ENCODE data around the gene TARP.

TARP gene

GRCh38 chr7:38273286-38273995 is at the start of gene TARP:
TSS of gene TARP (minus strand) at chr7:38273636.
- DNase-seq, result no peak

- DNase-seq, result no peak
Observed at GRCh38 chr7:38323156-38323555, 49.7 kb upstream of the TARP start.

GRCh38 chr7:38322461-38322860 is 49.0 kb upstream of the TARP start:
- DNase-seq, result no peak

- DNase-seq, result no peak
Observed at GRCh38 chr7:38321967-38322366, 48.5 kb upstream of the TARP start.

GRCh38 chr7:38321515-38321944 is 48.1 kb upstream of the TARP start:
- no peak for DNase-seq

- DNase-seq, result no peak
Observed at GRCh38 chr7:38321050-38321449, 47.6 kb upstream of the TARP start.

GRCh38 chr7:38319873-38320272 is 46.4 kb upstream of the TARP start:
- DNase-seq, result no peak

GRCh38 chr7:38318803-38319416 is 45.5 kb upstream of the TARP start:
- DNase-seq, result peak; percentile 38 to 56

- DNase-seq, result no peak
Observed at GRCh38 chr7:38318241-38318640, 44.8 kb upstream of the TARP start.

- peak; percentile 59 to 64 for DNase-seq
Observed at GRCh38 chr7:38317515-38317914, 44.1 kb upstream of the TARP start.

GRCh38 chr7:38316733-38317360 is 43.4 kb upstream of the TARP start:
- no peak for DNase-seq

GRCh38 chr7:38315410-38315809 is 42.0 kb upstream of the TARP start:
- no peak for DNase-seq

- no peak for DNase-seq
Observed at GRCh38 chr7:38312821-38313220, 39.4 kb upstream of the TARP start.

- DNase-seq, result no peak
Observed at GRCh38 chr7:38311329-38311937, 38.0 kb upstream of the TARP start.

GRCh38 chr7:38310591-38311101 is 37.2 kb upstream of the TARP start:
- DNase-seq, result no peak

GRCh38 chr7:38309555-38309954 is 36.1 kb upstream of the TARP start:
- peak in 1 of 2 donors; percentile 47 for DNase-seq

GRCh38 chr7:38308140-38308539 is 34.7 kb upstream of the TARP start:
- no peak for DNase-seq

GRCh38 chr7:38307640-38308039 is 34.2 kb upstream of the TARP start:
- DNase-seq, result no peak

GRCh38 chr7:38306914-38307313 is 33.5 kb upstream of the TARP start:
- DNase-seq, result peak; percentile 35 to 66

GRCh38 chr7:38306171-38306570 is 32.7 kb upstream of the TARP start:
- no peak for DNase-seq

- DNase-seq, result no peak
Observed at GRCh38 chr7:38303866-38304265, 30.4 kb upstream of the TARP start.

GRCh38 chr7:38300175-38300574 is 26.7 kb upstream of the TARP start:
- DNase-seq, result peak in 1 of 2 donors; percentile 42

GRCh38 chr7:38299275-38299931 is 26.0 kb upstream of the TARP start:
- no peak for DNase-seq
